Measurements from ENCODE around the gene ARG2. TPM values are rescaled to one million over a fixed set of nuclear protein-coding genes. Genes with fewer than 3 reads are reported as not detected.

The ARG2 gene
- total and polyA plus RNA-seq, 2 donors (not counting 1 experiment from before 2014, with no cell fraction given), result 0.33 to 1.8 TPM

DNA sequence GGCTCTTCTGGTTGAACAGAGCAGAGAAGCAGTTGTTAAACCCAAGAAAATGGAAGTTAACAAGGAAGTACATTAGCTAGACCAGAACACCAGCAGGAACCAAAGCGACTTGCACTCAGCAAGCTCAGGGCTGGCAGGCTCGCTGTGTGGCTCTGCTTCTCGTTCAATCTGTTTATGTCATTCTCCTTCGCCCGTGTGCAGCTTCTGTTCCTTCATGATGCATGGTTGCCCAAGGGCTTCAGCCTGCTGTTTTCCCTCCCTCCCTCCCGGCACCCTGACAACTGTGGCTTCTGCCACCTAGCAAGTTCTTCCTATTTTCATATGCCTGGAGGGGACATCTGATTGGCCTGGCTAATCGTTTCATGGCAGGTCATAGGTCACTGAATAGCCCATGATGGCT is 44.9 kb upstream of the ARG2 start:
- peaks cover 5% of the 10 kb centered on the region for H3K27me3 Mint-ChIP-seq
- no peaks in the 10 kb centered on the region for H4K20me1 ChIP-seq (ENCODE audit: control insufficient read depth, insufficient read depth, low read length, poor library complexity, severe bottlenecking)

DNA sequence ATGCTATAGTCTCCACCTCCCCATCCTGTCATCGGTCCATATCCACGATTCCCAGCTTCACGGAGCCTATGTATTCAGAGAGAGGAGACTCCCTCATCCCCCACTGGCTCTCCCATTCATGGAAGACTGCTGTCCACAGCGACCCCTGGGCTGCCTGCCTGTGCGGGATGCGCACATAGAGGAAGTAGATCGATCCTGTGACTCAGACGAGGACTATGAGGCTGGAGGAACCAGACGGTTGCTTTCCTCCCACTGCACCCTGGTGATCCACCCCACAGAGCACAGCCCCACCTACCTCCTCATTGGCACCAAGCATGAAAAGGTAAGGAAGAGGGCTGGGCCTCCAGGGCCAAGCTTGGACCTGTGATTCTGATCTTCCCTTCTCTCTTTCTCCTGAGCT is 44.0 kb upstream of the ARG2 start:
- no peak overlapping the region for H3K4me3 Mint-ChIP-seq
- Histone ChIP-seq H3K27ac (ENCODE audit: low read length in 2 of 2) (no peak overlapping the region), H3K9me3 (ENCODE audit: control extremely low read depth in 1 of 3, control insufficient read depth in 2 of 3, insufficient read depth in 1 of 3, low read length in 2 of 3) (no peaks in the 10 kb centered on the region), H3K4me2 (replicated peaks; ENCODE audit: low read depth, low read length, poor library complexity, severe bottlenecking) (no peak overlapping the region), H3K27me3 (replicated peaks in 1 of 4; ENCODE audit: control extremely low read depth in 1 of 4, control insufficient read depth in 3 of 4, insufficient read depth in 4 of 4, low read length in 3 of 4) (no peaks in the 10 kb centered on the region), H4K20me1 (ENCODE audit: control insufficient read depth, insufficient read depth, low read length, poor library complexity, severe bottlenecking) (no peaks in the 10 kb centered on the region), H3K79me2 (ENCODE audit: control insufficient read depth, insufficient read depth, low read length) (no peaks in the 10 kb centered on the region), H3K36me3 (replicated peaks in 1 of 2; ENCODE audit: control extremely low read depth in 1 of 2, control insufficient read depth in 1 of 2, extremely low read depth in 1 of 2, insufficient read depth in 2 of 2, low read length in 1 of 2) (no peaks in the 10 kb centered on the region), H3K4me3 (ENCODE audit: control extremely low read depth in 1 of 5, extremely low read depth in 1 of 5, insufficient read depth in 1 of 5, low read depth in 2 of 5, low read length in 4 of 5) (no peak overlapping the region), H3K9ac (ENCODE audit: low read length) (no peak overlapping the region), H2AFZ (ENCODE audit: insufficient read depth, low read depth, low read length, poor library complexity, severe bottlenecking) (no peak overlapping the region), H3K4me1 (ENCODE audit: control insufficient read depth in 2 of 2, insufficient read depth in 2 of 2, low read length in 2 of 2) (no peaks in the 10 kb centered on the region)
- H3K4me1 Mint-ChIP-seq, result no peaks in the 10 kb centered on the region
- DNase-seq (no peak), ATAC-seq (ENCODE audit: low read depth) (no peak)
- intact Hi-C loops (cut with micrococcal nuclease), result no loop called here
- ChIA-PET CTCF (interaction anchor here (0.6 to 24.8 kb wide), 7 partner anchors 11 to 151 kb away, joined by 3 to 863 read pairs (median 3); partner anchors contain the start of genes PIGH and RDH12), POLR2A (no interaction called here)
- peaks cover 5% of the 10 kb centered on the region for H3K27me3 Mint-ChIP-seq
- WGBS (ENCODE audit: insufficient coverage), result no CpG with 5 or more reads among the region's 9 CpGs
- TF ChIP-seq EZH2 (IDR thresholded peaks at IDR 0.05; ENCODE audit: borderline replicate concordance, insufficient read depth, low read depth, low read length, poor library complexity, severe bottlenecking), result no peak
- TF ChIP-seq, protein P1, sequence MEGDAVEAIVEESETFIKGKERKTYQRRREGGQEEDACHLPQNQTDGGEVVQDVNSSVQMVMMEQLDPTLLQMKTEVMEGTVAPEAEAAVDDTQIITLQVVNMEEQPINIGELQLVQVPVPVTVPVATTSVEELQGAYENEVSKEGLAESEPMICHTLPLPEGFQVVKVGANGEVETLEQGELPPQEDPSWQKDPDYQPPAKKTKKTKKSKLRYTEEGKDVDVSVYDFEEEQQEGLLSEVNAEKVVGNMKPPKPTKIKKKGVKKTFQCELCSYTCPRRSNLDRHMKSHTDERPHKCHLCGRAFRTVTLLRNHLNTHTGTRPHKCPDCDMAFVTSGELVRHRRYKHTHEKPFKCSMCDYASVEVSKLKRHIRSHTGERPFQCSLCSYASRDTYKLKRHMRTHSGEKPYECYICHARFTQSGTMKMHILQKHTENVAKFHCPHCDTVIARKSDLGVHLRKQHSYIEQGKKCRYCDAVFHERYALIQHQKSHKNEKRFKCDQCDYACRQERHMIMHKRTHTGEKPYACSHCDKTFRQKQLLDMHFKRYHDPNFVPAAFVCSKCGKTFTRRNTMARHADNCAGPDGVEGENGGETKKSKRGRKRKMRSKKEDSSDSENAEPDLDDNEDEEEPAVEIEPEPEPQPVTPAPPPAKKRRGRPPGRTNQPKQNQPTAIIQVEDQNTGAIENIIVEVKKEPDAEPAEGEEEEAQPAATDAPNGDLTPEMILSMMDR (IDR thresholded peaks at IDR 0.05), result no peak
- H3K27ac Mint-ChIP-seq, result no peak overlapping the region
- no peaks in the 10 kb centered on the region for H3K9me3 Mint-ChIP-seq (ENCODE audit: insufficient read depth)

More for the DNA sequence above, 44.9 kb upstream of the ARG2 start:
- no peak overlapping the region for H3K4me3 ChIP-seq (ENCODE audit: control extremely low read depth in 1 of 5, extremely low read depth in 1 of 5, insufficient read depth in 1 of 5, low read depth in 2 of 5, low read length in 4 of 5)
- no peak overlapping the region for H3K9ac ChIP-seq (ENCODE audit: low read length)
- no peaks in the 10 kb centered on the region for H3K4me1 ChIP-seq (ENCODE audit: control insufficient read depth in 2 of 2, insufficient read depth in 2 of 2, low read length in 2 of 2)
- no peak overlapping the region for H3K4me2 ChIP-seq (replicated peaks; ENCODE audit: low read depth, low read length, poor library complexity, severe bottlenecking)
- H2AFZ ChIP-seq (ENCODE audit: insufficient read depth, low read depth, low read length, poor library complexity, severe bottlenecking), result no peak overlapping the region
- ChIA-PET POLR2A (no interaction called here), CTCF (interaction anchor here (1.2 to 24.8 kb wide), 2 partner anchors 48 to 150 kb away, joined by 3 to 863 read pairs; no protein-coding TSS in a partner anchor)
- intact Hi-C loops (cut with micrococcal nuclease), result no loop called here
- Mint-ChIP-seq H3K27ac (no peak overlapping the region), H3K4me1 (no peaks in the 10 kb centered on the region), H3K4me3 (no peak overlapping the region), H3K9me3 (ENCODE audit: insufficient read depth) (no peaks in the 10 kb centered on the region)
- ATAC-seq (ENCODE audit: low read depth), result no peak
- H3K27ac ChIP-seq (ENCODE audit: low read length in 2 of 2), result no peak overlapping the region
- 94% methylated on average over 7 of the region's 7 CpGs for WGBS (ENCODE audit: insufficient coverage)
- no peaks in the 10 kb centered on the region for H3K36me3 ChIP-seq (replicated peaks in 1 of 2; ENCODE audit: control extremely low read depth in 1 of 2, control insufficient read depth in 1 of 2, extremely low read depth in 1 of 2, insufficient read depth in 2 of 2, low read length in 1 of 2)
- H3K9me3 ChIP-seq (ENCODE audit: control extremely low read depth in 1 of 3, control insufficient read depth in 2 of 3, insufficient read depth in 1 of 3, low read length in 2 of 3), result no peaks in the 10 kb centered on the region
- H3K27me3 ChIP-seq (replicated peaks in 1 of 4; ENCODE audit: control extremely low read depth in 1 of 4, control insufficient read depth in 3 of 4, insufficient read depth in 4 of 4, low read length in 3 of 4), result no peaks in the 10 kb centered on the region
- H3K79me2 ChIP-seq (ENCODE audit: control insufficient read depth, insufficient read depth, low read length), result no peaks in the 10 kb centered on the region
- TF ChIP-seq EZH2 (IDR thresholded peaks at IDR 0.05; ENCODE audit: borderline replicate concordance, insufficient read depth, low read depth, low read length, poor library complexity, severe bottlenecking), result no peak
- TF ChIP-seq, protein P1 (IDR thresholded peaks at IDR 0.05), result no peak
- DNase-seq, result no peak

Measured in B cell (primary cell).